ENCODE data around the gene LPA. TPM values are rescaled to one million over a fixed set of nuclear protein-coding genes. Genes with fewer than 3 reads are reported as not detected.

LPA gene
- total and polyA plus RNA-seq, 2 of the 8 experiments (the other 6 are each of a cell fraction or from before 2014, with no cell fraction given), result 0.39 TPM; not detected in 1

DNA sequence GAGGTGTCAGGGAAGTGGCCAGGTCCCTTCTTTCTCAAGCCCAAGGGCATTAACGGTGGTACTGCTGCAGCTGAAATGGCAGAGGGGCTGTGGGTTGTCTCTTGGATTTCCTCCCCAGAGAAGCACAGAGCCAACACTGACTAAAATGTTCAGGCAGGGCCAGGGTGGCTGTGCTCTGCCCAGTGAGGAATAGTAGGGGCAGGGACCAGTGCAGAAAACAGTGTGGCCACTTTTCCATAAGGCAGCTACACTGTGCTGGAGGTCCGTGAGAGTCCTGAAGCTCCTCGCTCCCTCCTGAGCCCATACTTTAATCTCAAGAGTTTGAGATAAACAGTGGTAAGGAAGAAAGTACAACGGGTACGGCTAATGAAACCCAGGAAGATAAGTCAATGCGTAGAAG is 4.5 kb downstream of the LPA start:
- H2BK5ac ChIP-seq (ENCODE audit: low read depth, low read length), result no peak overlapping the region
- no peak overlapping the region for H3K9ac ChIP-seq (replicated peaks in 1 of 4; ENCODE audit: extremely low read depth in 1 of 4, low read depth in 3 of 4, low read length in 3 of 4)
- no peak for FAIRE-seq
- no peak overlapping the region for H4K91ac ChIP-seq (replicated peaks; ENCODE audit: insufficient read length, low read length)
- H2BK120ac ChIP-seq (replicated peaks; ENCODE audit: low read depth, low read length), result no peak overlapping the region
- no peak overlapping the region for H2BK12ac ChIP-seq (ENCODE audit: low read depth, low read length)
- no peak overlapping the region for H2BK15ac ChIP-seq (ENCODE audit: low read length)
- no peak overlapping the region for H3K14ac ChIP-seq (ENCODE audit: insufficient read length)
- POLR2A ChIA-PET (ENCODE audit: partially characterized antibody), result no interaction called here
- no peak overlapping the region for H3K4me2 ChIP-seq (ENCODE audit: insufficient read depth in 1 of 2, low read depth in 2 of 2, low read length in 2 of 2)
- no peak overlapping the region for H2BK20ac ChIP-seq (ENCODE audit: low read length)
- no peaks in the 10 kb centered on the region for H3K79me2 ChIP-seq (ENCODE audit: control insufficient read depth in 1 of 2, insufficient read depth in 2 of 2, low read length in 2 of 2)
- H3K9me3 ChIP-seq (ENCODE audit: insufficient read depth in 2 of 2, low read depth in 1 of 2, low read length in 1 of 2), result peaks cover 37 to 48% of the 10 kb centered on the region in 2 experiments
- H3K4me1 ChIP-seq (replicated peaks in 1 of 4; ENCODE audit: control insufficient read depth in 3 of 4, insufficient read depth in 4 of 4, low read length in 3 of 4), result no peaks in the 10 kb centered on the region
- no peak overlapping the region for H3K23ac ChIP-seq (ENCODE audit: insufficient read length)
- no peak overlapping the region for H3K4me3 ChIP-seq (ENCODE audit: extremely low read depth in 1 of 4, insufficient read depth in 2 of 4, low read depth in 3 of 4, low read length in 4 of 4)
- H4K8ac ChIP-seq (ENCODE audit: extremely low read depth, insufficient read depth, low read length), result no peak overlapping the region
- no peaks in the 10 kb centered on the region for H4K20me1 ChIP-seq (replicated peaks in 1 of 2; ENCODE audit: control insufficient read depth in 1 of 2, insufficient read depth in 2 of 2, low read length in 2 of 2)
- WGBS, 2 experiments (ENCODE audit: extremely low coverage in 1 of 2, insufficient coverage in 1 of 2, insufficient read length in 1 of 2, insufficient replicate concordance in 2 of 2, low coverage in 1 of 2, low lambda C conversion rate in 2 of 2, missing lambda C conversion rate in 1 of 2), result 75% methylated on average over 6 of the region's 6 CpGs; no CpG with 5 or more reads in 1 of the 2 experiments
- H3K4ac ChIP-seq (replicated peaks; ENCODE audit: insufficient read length, low read depth, low read length), result no peak overlapping the region
- no peak overlapping the region for H3K18ac ChIP-seq (ENCODE audit: extremely low read depth, low read length)
- no peak overlapping the region for H2AK5ac ChIP-seq (ENCODE audit: low read depth, low read length)
- no peak overlapping the region for H2AFZ ChIP-seq (ENCODE audit: low read length)
- H4K5ac ChIP-seq (ENCODE audit: insufficient read length, low read depth, low read length), result no peak overlapping the region
- DNase-seq (ENCODE audit: low read depth in 1 of 2, low spot score in 2 of 2), result no peak
- no peak overlapping the region for H3K27ac ChIP-seq (ENCODE audit: low read depth, low read length)
- CTCF ChIA-PET (ENCODE audit: partially characterized antibody), result no interaction called here
- H3K23me2 ChIP-seq (ENCODE audit: low read depth, low read length), result no peaks in the 10 kb centered on the region
- H3K79me1 ChIP-seq (ENCODE audit: low read depth, low read length), result no peaks in the 10 kb centered on the region
- no peaks in the 10 kb centered on the region for H3K36me3 ChIP-seq (ENCODE audit: control insufficient read depth in 2 of 4, insufficient read depth in 4 of 4, low read length in 3 of 4)
- no peak overlapping the region for H3K56ac ChIP-seq (replicated peaks; ENCODE audit: insufficient read length, low read depth, low read length)
- H3K27me3 ChIP-seq (replicated peaks in 1 of 4; ENCODE audit: control insufficient read depth in 3 of 4, extremely low read depth in 1 of 4, insufficient read depth in 3 of 4, low read length in 3 of 4), result no peaks in the 10 kb centered on the region; a peak in 1 of 7 replicates
- TF ChIP-seq POU5F1 (IDR thresholded peaks at IDR 0.05; ENCODE audit: low read depth, low read length) (no peak), RBBP5 (IDR thresholded peaks at IDR 0.05; ENCODE audit: borderline replicate concordance, low read depth, low read length) (no peak), FOSL1 (IDR thresholded peaks at IDR 0.05; ENCODE audit: insufficient read depth, low read depth, low read length) (no peak), JUN (IDR thresholded peaks at IDR 0.05; ENCODE audit: low read depth, low read length) (no peak), GTF2F1 (IDR thresholded peaks at IDR 0.05; ENCODE audit: borderline replicate concordance, low read depth, low read length) (no peak), KDM5A (IDR thresholded peaks at IDR 0.05; ENCODE audit: low read length) (no peak), KDM1A (IDR thresholded peaks at IDR 0.05; ENCODE audit: borderline replicate concordance, low read length) (no peak), HDAC2 (IDR thresholded peaks at IDR 0.05; ENCODE audit: borderline replicate concordance in 1 of 2, low read depth in 2 of 2, low read length in 2 of 2) (no peak)
- TF ChIP-seq, protein P1, sequence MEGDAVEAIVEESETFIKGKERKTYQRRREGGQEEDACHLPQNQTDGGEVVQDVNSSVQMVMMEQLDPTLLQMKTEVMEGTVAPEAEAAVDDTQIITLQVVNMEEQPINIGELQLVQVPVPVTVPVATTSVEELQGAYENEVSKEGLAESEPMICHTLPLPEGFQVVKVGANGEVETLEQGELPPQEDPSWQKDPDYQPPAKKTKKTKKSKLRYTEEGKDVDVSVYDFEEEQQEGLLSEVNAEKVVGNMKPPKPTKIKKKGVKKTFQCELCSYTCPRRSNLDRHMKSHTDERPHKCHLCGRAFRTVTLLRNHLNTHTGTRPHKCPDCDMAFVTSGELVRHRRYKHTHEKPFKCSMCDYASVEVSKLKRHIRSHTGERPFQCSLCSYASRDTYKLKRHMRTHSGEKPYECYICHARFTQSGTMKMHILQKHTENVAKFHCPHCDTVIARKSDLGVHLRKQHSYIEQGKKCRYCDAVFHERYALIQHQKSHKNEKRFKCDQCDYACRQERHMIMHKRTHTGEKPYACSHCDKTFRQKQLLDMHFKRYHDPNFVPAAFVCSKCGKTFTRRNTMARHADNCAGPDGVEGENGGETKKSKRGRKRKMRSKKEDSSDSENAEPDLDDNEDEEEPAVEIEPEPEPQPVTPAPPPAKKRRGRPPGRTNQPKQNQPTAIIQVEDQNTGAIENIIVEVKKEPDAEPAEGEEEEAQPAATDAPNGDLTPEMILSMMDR (IDR thresholded peaks at IDR 0.05; ENCODE audit: control extremely low read depth in 1 of 3, insufficient read depth in 1 of 3, low read depth in 1 of 3, low read length in 3 of 3), result no peak
- TF ChIP-seq, protein P2, sequence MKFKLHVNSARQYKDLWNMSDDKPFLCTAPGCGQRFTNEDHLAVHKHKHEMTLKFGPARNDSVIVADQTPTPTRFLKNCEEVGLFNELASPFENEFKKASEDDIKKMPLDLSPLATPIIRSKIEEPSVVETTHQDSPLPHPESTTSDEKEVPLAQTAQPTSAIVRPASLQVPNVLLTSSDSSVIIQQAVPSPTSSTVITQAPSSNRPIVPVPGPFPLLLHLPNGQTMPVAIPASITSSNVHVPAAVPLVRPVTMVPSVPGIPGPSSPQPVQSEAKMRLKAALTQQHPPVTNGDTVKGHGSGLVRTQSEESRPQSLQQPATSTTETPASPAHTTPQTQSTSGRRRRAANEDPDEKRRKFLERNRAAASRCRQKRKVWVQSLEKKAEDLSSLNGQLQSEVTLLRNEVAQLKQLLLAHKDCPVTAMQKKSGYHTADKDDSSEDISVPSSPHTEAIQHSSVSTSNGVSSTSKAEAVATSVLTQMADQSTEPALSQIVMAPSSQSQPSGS (IDR thresholded peaks at IDR 0.05; ENCODE audit: low read length), result no peak
